ENCODE measurements around the gene TSHZ2.

Gene TSHZ2

DNA sequence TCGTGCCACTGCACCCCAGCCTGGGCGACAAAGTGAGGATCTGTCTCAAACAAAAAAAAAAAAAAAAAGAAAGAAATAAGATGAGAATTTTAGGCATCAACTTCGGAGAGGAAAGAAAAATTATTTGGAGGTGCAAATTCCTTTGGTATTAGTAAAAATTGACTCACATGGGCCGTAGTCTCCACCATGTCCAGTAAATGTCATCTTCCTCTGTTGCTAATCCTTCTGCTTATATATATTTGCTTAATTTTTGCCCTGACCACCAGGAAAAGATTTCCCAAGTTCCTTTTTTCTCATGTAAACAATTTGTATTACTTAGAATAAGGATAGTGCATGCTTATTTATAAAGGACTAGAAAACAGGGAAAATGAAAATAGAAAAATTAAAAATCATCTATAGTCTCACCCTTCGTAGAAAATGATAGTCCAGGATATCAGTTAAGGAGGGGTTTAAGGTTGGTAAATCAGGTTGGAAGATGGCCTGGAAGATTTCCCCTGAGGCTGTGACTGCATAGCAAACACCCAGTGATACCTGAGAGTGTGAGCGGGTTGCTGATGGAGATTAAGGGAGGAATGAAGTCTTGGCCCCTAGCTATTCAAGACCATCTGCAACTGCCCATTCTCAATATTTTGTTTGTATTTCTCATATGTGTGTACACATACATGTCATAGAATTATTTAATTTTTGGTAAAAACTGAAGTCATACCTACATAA is 380.7 kb downstream of the TSHZ2 start:
- Mint-ChIP-seq H3K27me3 (ENCODE audit: low read depth) (no peaks in the 10 kb centered on the region), H3K4me1 (peaks cover 5% of the 10 kb centered on the region)

DNA sequence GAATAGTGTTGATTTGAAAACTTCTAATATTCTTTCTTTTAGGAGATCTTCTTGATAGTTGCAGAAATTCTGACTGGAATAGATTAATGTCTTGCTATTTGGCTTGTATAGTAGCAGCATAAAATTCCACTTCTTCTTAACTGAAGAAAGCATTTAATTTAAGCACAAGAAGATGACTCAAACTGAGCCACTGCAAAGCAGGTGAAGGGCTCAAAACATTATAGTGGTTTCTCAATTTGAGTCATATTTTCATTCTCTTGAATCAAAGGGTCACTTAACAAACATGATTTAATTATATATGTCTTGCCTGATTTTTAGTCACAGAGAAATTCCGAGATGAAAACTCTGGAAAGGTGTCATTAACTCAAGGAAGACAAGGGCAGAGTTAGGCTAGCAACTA is 382.2 kb downstream of the TSHZ2 start:
- no peaks in the 10 kb centered on the region for H3K27me3 Mint-ChIP-seq (ENCODE audit: low read depth)
- H3K4me3 Mint-ChIP-seq = no peak overlapping the region
- H3K36me3 Mint-ChIP-seq (ENCODE audit: low read depth) = peaks cover 30% of the 10 kb centered on the region
- no peak overlapping the region for H3K27ac Mint-ChIP-seq
- H3K4me1 Mint-ChIP-seq = no peaks in the 10 kb centered on the region
- TF ChIP-seq CTCF (IDR thresholded peaks at IDR 0.05; ENCODE audit: unreplicated experiment in 3 of 3) = no peak
- peaks cover 30% of the 10 kb centered on the region for H3K9me3 Mint-ChIP-seq

More for the DNA sequence above, 380.7 kb downstream of the TSHZ2 start:
- TF ChIP-seq CTCF (IDR thresholded peaks at IDR 0.05; ENCODE audit: unreplicated experiment in 3 of 3) = no peak
- Mint-ChIP-seq H3K4me3 (no peak overlapping the region), H3K9me3 (peaks cover 30% of the 10 kb centered on the region), H3K27ac (no peak overlapping the region), H3K36me3 (ENCODE audit: low read depth) (peaks cover 30% of the 10 kb centered on the region)

DNA sequence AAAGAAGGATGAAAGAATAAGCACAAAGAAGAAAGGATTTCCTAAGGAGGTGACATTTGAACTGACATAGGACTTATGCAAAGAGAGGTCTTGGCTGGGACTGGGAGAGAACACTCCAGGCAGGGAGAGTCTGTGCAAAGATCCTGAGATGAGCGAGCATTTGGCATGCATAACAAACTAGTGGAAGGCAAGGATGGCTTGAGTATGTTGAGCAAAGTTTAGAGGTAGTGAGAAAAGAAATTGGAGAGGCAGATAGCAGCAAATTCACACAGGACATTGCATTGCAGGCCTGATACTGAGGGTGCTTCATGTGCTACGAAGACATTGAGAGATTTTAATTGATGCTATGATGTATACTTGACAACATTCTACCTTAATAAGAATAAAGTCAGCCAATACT is 383.6 kb downstream of the TSHZ2 start:
- Mint-ChIP-seq H3K36me3 (ENCODE audit: low read depth) (peaks cover 26% of the 10 kb centered on the region), H3K27ac (no peak overlapping the region), H3K9me3 (peaks cover 28% of the 10 kb centered on the region), H3K27me3 (ENCODE audit: low read depth) (no peaks in the 10 kb centered on the region), H3K4me3 (no peak overlapping the region), H3K4me1 (no peaks in the 10 kb centered on the region)
- TF ChIP-seq CTCF (IDR thresholded peaks at IDR 0.05; ENCODE audit: unreplicated experiment in 3 of 3) = no peak

DNA sequence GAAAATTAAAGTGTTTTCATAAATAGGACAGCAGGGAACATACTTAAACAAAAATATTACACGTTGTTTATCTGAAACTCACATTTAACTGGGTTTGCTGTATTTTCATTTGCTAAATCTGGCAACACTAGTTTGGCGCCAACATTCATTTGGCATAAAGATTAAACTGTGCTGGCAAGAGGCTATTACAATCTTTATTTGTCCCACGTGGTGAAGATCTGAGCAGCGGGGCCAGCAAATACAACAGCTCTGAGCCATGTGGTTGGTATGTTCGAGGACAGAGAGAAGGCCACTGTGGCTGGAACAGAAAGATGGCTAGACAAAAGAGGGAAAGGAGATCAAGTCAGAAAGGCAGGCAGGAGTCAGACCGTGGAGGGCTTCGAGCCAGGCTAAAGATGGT is 387.3 kb downstream of the TSHZ2 start:
- Mint-ChIP-seq H3K4me1 (no peaks in the 10 kb centered on the region), H3K27ac (no peak overlapping the region), H3K36me3 (ENCODE audit: low read depth) (peaks cover 15% of the 10 kb centered on the region), H3K27me3 (ENCODE audit: low read depth) (no peaks in the 10 kb centered on the region), H3K9me3 (peaks cover 18% of the 10 kb centered on the region), H3K4me3 (no peak overlapping the region)
- no peak for TF ChIP-seq CTCF (IDR thresholded peaks at IDR 0.05; ENCODE audit: unreplicated experiment in 3 of 3)

DNA sequence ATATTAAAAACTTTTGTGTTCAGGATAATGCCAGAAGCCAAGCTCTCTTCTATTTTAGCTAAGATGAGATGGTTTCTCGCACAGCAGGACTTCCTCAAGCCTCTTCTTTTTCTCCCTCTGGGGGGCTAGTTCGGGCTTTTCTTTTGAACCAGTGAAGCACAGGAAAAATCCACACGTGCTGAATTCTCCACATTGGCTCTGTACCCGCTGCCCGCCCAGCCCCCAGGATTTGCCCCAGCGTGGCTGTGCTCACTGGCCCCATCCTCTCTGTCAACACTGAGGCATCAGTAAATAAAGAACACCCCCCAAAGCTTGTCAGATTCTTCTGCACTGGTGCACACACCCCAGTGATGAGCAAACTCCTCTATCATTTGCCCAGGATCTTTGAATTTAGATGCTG is 388.7 kb downstream of the TSHZ2 start:
- Mint-ChIP-seq H3K9me3 (peaks cover 9% of the 10 kb centered on the region), H3K4me1 (no peaks in the 10 kb centered on the region)

More for the DNA sequence above, 388.7 kb downstream of the TSHZ2 start:
- Mint-ChIP-seq H3K27me3 (ENCODE audit: low read depth) (no peaks in the 10 kb centered on the region), H3K36me3 (ENCODE audit: low read depth) (peaks cover 4% of the 10 kb centered on the region), H3K27ac (no peak overlapping the region), H3K4me3 (no peak overlapping the region)
- no peak for TF ChIP-seq CTCF (IDR thresholded peaks at IDR 0.05; ENCODE audit: unreplicated experiment in 3 of 3)
